HG02588 (cell line): ENCODE measurements around the gene SLC24A5.

Source experiments
- ATAC-seq: cut with Tn5 transposase; IDR thresholded peaks from one replicate; pipeline ENCODE4 v1.9.1; 2021; ENCODE audit warnings: mild to moderate bottlenecking, moderate library complexity; ENCODE audit not compliant: unreplicated experiment

The SLC24A5 gene

DNA sequence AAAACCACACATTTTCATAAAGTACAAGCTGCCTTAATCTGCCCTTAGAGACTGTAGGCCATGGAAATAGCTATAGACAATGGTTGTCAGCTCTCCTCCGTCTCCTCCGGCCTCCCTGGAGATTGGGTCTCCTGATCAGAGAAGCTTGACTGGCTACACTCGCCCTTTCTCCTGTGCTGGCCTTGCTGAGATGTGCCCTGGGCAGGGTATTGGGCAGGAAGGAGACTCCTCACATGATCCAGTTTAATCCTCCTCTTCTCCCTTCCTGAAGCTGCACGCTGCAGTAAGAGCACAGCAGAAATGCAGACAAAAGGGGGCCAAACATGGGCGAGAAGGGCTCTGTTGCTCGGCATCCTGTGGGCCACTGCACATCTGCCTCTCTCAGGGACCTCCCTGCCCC lies at the start of gene SLC24A5:
Gene SLC24A5, plus strand, starts transcription at position 246 of the 400 bp plus-strand sequence. Its CDS starts 55 bp downstream, at position 301.
- ATAC-seq = no peak

DNA sequence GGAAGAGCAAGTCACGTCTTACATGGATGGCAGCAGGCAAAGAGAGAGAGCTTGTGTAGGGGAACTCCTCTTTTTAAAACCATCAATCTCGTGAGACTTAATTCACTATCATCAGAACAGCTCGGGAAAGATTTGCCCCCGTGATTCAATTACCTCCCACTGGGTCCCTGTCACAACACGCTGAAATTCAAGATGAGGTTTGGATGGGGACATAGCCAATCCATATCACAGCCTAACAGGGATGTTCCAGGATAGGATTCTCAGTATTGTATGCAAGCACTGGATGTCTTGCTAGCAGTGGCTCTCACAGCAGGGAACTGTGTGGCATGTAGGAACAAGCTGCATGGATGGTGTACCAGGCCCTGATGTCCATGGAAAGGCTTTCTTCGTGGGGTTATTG lies 47.8 kb upstream of the SLC24A5 start:
- ATAC-seq = no peak

DNA sequence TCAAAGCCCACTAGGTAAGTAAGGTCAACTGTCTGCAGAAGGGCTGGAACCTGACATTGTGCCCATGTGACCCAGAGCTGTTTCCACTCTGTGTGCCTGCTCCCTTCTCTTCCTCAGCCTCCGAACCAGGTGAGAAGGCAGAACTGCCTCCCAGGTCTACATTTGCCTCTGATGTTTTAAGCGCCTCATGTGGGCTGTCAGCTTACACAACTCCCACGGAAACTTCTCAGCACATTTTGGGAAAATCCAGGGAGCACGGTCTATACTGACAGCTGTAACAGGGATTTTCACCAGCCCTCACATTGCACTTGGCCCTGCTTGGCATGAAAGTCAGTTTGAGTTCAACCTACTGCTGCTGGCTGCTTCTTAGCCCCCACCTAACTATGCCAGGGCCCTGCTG lies 46.9 kb upstream of the SLC24A5 start:
- no peak for ATAC-seq

GRCh38 chr15:48076454-48076853 lies 44.3 kb upstream of the SLC24A5 start:
- ATAC-seq = no peak

GRCh38 chr15:48077616-48078184 lies 43.1 kb upstream of the SLC24A5 start:
- ATAC-seq = no peak

DNA sequence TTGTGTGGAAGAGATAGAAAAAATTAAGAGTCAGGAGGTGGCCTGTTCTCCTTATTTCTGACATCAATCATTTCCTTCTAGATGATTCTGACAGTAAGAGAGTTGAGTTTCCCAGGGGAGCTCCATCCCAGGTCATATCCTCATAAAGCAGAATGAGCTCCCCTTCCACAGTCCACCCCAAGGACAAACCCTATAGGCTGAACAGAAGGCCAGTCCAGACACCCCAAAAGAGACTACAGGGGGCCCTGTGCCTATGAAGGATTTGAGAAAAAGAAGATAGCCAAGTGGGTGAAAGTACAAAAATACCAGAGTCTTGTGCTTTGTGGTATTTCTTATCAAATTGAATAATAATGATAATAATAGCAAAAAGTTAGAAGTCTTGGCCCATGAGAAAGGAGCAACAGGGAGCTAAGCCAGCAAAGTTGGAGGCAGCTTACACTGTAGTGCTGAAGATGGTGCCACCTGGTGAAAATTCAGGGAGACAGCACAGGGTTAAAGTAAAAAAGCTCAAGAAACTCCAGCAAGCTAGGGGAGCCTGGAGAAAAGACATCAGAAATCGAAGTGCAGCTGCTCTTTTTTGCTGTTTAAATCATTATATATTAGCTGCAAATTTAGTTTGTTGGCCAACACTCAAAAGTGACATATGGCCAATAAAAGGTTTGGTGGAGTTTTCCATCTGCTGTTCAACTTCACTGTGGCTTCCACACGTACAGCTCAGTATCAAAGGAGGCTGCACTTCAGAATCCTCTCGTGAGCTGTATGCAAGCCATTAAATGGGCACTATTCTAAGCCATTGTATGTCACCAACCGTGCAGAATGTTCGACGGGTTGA lies 35.8 kb upstream of the SLC24A5 start:
- no peak for ATAC-seq

- ATAC-seq = no peak
These were observed 35.2 kb upstream of the SLC24A5 start for GRCh38 chr15:48085591-48085930.

GRCh38 chr15:48086133-48086532 lies 34.7 kb upstream of the SLC24A5 start:
- no peak for ATAC-seq

DNA sequence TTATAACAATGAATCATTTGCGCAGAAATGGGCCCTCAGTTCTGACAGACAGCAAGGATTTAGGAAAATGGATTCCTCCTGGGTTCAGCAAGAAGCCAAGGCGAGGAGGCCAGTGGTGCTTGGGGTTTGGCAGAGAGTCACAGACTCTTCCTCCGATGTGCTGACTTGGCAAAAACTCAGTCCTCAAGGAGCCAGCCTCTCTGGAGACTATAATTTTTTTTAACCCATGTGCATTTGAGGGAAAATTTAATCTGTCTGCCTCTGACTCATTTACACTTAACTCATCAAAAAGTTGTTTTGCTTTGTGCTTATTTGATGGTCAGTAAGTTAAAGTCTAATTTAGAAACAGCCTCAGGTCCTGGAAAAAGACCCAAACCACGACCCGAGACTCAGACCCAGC lies 34.2 kb upstream of the SLC24A5 start:
- no peak for ATAC-seq

- ATAC-seq = no peak
These were observed 32.9 kb upstream of the SLC24A5 start for GRCh38 chr15:48087844-48088243.

- ATAC-seq = no peak
These were observed 31.1 kb upstream of the SLC24A5 start for GRCh38 chr15:48089702-48090101.

- no peak for ATAC-seq
These were observed 30.7 kb upstream of the SLC24A5 start for GRCh38 chr15:48090115-48090514.

GRCh38 chr15:48090666-48091065 lies 30.1 kb upstream of the SLC24A5 start:
- ATAC-seq = no peak

DNA sequence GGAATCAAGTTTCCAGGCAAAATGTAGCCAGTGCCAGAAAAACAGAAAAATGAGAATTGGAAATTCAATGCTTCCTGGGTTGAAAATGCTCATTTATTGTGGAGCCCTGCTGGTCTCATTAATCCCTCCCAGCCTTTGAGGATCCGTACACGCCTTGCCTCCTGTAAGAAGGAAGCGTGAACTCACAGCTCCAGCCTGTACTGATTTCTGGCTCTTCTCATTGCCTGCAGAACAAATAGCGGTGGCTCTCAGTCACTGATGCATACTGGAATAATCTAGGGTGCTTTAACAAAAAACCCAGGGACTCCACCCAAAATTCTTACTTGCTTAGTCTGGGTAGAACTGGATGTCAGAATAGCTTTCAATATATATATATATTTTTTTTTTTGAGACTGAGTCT lies 29.3 kb upstream of the SLC24A5 start:
- ATAC-seq = no peak

- no peak for ATAC-seq
These were observed 24.4 kb upstream of the SLC24A5 start for GRCh38 chr15:48096355-48096786.

DNA sequence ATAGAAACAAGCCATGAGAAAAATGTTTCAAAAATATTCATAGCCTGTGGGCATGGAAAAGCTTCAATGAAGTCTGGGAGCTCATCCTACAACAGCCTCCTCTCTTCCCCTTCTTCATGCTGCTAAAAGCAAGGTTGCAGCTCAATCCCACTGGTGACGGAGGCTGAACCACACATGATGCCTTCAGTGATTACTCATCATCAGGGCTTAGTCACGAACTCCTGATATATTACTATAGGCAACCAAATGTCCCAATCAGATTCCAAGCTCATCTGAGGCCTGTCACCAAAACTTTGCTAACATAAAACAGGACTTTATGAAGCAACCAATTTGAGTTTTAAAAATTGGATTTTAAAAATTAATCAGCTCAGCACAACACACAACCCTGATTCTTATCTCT lies 24.0 kb upstream of the SLC24A5 start:
- ATAC-seq = no peak

- ATAC-seq = no peak
These were observed 23.5 kb upstream of the SLC24A5 start for GRCh38 chr15:48097264-48097663.

GRCh38 chr15:48101376-48101961 lies 19.3 kb upstream of the SLC24A5 start:
- no peak for ATAC-seq

DNA sequence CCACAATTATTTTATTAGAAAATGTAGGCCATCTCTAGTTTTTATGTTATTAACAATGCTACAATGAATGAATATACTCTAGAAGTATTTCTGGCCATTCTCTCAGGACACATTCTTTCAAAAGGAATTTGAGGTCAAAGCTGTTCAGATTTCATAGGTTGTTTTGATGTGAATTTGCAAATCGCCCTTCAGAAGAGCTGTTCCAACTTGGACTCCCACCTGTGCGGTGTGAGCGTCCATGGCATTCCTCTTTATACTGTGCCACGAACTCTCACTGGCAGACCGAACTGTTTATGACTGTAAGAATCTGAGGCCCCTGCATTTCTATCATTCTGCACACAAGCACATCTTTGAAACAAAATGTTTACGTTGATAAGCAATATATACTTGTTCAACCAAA lies 18.6 kb upstream of the SLC24A5 start:
- ATAC-seq = no peak

DNA sequence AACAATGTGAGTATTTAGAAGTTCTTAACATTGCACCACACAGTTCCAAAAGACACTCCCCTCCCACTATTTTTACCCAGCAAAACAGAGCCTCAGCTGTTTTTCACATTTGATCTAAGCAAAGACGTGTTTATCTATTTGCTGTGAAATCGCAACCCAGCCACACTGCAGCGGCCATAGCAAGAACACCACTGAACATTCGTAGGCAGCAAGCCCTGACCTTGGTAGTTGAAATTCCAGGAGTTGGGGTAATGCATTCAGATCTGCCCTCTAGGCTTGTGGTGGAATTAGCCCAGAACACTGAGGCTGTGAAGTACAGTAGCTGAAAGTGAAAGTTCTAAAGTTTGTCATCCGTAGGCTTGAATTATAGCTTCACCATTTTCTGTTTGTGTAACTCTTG lies 17.1 kb upstream of the SLC24A5 start:
- no peak for ATAC-seq

DNA sequence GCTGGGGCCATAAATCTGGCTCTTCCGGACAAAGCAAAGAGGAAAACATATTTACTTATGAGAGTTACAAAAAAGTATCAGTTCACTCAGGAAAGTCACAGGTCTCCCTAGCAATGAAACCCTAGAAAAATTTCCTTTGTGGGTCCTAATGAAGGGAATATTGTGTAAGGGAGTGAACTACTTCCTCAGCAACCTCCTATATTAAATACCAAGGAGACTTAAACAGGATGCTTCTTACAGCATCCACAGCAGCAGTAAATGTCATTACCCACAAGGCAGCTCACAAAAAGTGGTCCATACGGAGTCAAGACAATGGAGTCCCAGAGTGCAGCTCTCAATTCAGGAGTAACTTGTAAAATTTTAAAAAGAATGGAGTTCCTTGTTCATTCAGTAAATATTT lies 14.9 kb upstream of the SLC24A5 start:
- ATAC-seq = no peak

DNA sequence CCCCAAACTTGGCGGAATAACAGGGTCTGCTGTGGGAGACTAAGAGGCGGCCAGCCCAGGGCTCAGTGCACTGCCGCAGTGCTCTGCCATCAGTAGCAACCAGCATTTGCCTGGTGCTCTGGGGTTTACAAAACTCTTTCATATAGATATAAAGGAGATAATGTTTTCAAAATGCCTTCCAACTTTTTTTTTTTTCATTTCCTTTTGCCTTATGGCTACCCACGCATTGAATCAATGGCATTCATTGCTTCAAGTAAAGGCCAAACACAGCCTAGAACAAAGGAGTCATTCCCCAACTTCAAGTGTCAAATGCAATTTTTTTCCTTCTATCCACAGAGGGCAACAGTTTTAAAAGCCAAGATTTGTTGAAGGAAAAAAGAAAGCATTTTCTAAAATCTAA lies 11.6 kb upstream of the SLC24A5 start:
- no peak for ATAC-seq
